Measurements from ENCODE around the gene KLF1.

DNA sequence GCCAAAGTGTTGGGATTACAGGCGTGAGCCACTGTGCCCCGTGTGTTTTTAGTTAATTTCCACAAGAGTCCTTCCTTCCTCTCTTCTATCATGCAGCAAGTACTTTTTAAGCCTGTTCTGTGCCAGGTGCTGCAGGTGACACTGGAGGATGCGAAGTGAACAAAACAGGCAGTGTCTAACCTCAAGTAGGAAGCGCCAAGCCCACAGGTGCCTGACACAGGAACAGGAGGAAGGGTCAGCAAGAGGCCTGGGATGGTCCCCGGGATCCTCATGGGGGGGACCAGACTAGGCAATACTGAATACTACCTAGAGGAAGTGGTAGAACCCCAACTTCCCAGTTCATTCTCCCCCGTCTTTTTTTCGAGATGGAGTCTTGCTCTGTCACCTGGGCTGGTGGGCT, 49.6 kb upstream of the KLF1 start:
- no peak for TF ChIP-seq POLR2AphosphoS5 (IDR thresholded peaks at IDR 0.05)
- TF ChIP-seq, protein P1, sequence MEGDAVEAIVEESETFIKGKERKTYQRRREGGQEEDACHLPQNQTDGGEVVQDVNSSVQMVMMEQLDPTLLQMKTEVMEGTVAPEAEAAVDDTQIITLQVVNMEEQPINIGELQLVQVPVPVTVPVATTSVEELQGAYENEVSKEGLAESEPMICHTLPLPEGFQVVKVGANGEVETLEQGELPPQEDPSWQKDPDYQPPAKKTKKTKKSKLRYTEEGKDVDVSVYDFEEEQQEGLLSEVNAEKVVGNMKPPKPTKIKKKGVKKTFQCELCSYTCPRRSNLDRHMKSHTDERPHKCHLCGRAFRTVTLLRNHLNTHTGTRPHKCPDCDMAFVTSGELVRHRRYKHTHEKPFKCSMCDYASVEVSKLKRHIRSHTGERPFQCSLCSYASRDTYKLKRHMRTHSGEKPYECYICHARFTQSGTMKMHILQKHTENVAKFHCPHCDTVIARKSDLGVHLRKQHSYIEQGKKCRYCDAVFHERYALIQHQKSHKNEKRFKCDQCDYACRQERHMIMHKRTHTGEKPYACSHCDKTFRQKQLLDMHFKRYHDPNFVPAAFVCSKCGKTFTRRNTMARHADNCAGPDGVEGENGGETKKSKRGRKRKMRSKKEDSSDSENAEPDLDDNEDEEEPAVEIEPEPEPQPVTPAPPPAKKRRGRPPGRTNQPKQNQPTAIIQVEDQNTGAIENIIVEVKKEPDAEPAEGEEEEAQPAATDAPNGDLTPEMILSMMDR (IDR thresholded peaks at IDR 0.05) = no peak

All from suprapubic skin (tissue), 3 donors.